MM.1S (cell line): Measurements from ENCODE around the gene GNMT.

Source experiments
- CTCF ChIP-seq: fragments of 300-600 bp; sonication (generic); IDR thresholded peaks from 2 replicates; pipeline ENCODE4 v1.5.1; 2016; ENCODE audit warnings: antibody characterized with exemption, low read length, mixed read lengths
- EZH2 ChIP-seq: fragments of 300-600 bp; sonication (generic); optimal IDR thresholded peaks from 2 replicates; pipeline ENCODE3; 2017; ENCODE audit warnings: low read depth, mild to moderate bottlenecking, antibody characterized with exemption, low read length, mixed read lengths
- EZH2phosphoT487 ChIP-seq: fragments of 300-600 bp; sonication (generic); IDR thresholded peaks from 2 replicates; pipeline ENCODE4 v1.6.1; 2018; ENCODE audit warnings: antibody characterized with exemption, low read length

GRCh38 chr6:42932412-42932811 is 28.1 kb upstream of the GNMT start:
- TF ChIP-seq CTCF = no peak
- TF ChIP-seq EZH2 = no peak
- TF ChIP-seq EZH2phosphoT487 = no peak
